ENCODE measurements around the gene CTXN2.

- TF ChIP-seq CTCF (IDR thresholded peaks at IDR 0.05; ENCODE audit: insufficient read depth, low read length) (no peak), POLR2AphosphoS5 (IDR thresholded peaks at IDR 0.05; ENCODE audit: low read depth) (no peak)
Measured at GRCh38 chr15:48185529-48185928, 5.9 kb upstream of the CTXN2 start.
